KMS-11 (cell line): ENCODE data around the gene CHD6.

Experiments
- H2AFZ ChIP-seq: fragments of 200-600 bp; sonication (generic); 2 replicates; pipeline ENCODE4 v1.6.1; 2016; ENCODE audit warnings: antibody characterized with exemption, mixed run types, low read depth
- H3K27ac ChIP-seq: fragments of 200-600 bp; sonication (generic); 2 replicates; pipeline ENCODE4 v1.6.1; 2016; ENCODE audit warnings: mild to moderate bottlenecking, mixed run types
- H3K27me3 ChIP-seq: fragments of 200-600 bp; sonication (generic); 2 replicates; pipeline ENCODE4 v1.6.1; 2017; ENCODE audit warnings: mild to moderate bottlenecking, low read depth, mixed run types, moderate library complexity; ENCODE audit not compliant: insufficient read depth
- H3K36me3 ChIP-seq: fragments of 200-600 bp; sonication (generic); 2 replicates; pipeline ENCODE4 v1.6.1; 2017; ENCODE audit warnings: mild to moderate bottlenecking, mixed run types; ENCODE audit not compliant: insufficient read depth
- H3K4me1 ChIP-seq: fragments of 200-600 bp; sonication (generic); 2 replicates; pipeline ENCODE4 v1.6.1; 2016; ENCODE audit warnings: mild to moderate bottlenecking, low read depth, mixed run types; ENCODE audit not compliant: poor library complexity, severe bottlenecking
- H3K4me2 ChIP-seq: fragments of 200-600 bp; sonication (generic); 2 replicates; pipeline ENCODE4 v1.7.0; 2016; ENCODE audit warnings: mild to moderate bottlenecking, mixed run types
- H3K4me3 ChIP-seq: fragments of 200-600 bp; sonication (generic); IDR thresholded peaks from 2 replicates; pipeline ENCODE4 v1.6.1; 2017; ENCODE audit warnings: low read depth, low read length, mixed read lengths; ENCODE audit not compliant: insufficient read depth
- H3K79me2 ChIP-seq: fragments of 200-600 bp; sonication (generic); 2 replicates; pipeline ENCODE4 v1.6.1; 2016; ENCODE audit warnings: low read depth, mixed run types; ENCODE audit not compliant: insufficient read depth
- H3K9ac ChIP-seq: fragments of 200-600 bp; sonication (generic); 2 replicates; pipeline ENCODE4 v1.6.1; 2016; ENCODE audit warnings: mild to moderate bottlenecking, mixed run types
- H4K20me1 ChIP-seq: fragments of 200-600 bp; sonication (generic); 2 replicates; pipeline ENCODE4 v1.6.1; 2016; ENCODE audit warnings: mild to moderate bottlenecking, mixed run types; ENCODE audit not compliant: insufficient read depth
- TF ChIP-seq, protein P1 (sequence below): fragments of 200-600 bp; sonication (generic); conservative IDR thresholded peaks from 2 replicates; pipeline ENCODE4 v1.6.1; 2017; ENCODE audit warnings: low read depth, mild to moderate bottlenecking, antibody characterized with exemption, low read length, moderate library complexity, mixed read lengths

Gene CHD6

DNA sequence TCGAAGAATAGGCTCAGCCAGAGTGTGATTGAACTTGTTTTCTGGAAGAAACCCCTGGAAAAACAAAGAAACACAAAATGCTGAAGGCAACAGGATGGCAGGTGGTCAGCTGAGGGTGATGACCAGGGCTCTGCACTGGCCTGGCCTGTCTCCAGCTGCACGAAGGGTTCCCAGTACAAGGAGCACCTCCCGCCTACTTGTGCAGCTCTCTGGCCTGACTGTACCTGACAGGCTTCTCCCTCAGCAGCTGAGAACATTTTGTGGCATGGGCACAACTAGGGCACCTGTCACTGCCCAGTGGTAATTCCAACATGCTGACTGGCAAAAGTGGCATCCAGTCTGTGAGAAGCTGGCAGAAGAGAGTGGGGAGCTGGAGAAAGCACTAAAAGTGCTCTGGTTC lies 212.7 kb downstream of the CHD6 start:
- TF ChIP-seq, protein P1, sequence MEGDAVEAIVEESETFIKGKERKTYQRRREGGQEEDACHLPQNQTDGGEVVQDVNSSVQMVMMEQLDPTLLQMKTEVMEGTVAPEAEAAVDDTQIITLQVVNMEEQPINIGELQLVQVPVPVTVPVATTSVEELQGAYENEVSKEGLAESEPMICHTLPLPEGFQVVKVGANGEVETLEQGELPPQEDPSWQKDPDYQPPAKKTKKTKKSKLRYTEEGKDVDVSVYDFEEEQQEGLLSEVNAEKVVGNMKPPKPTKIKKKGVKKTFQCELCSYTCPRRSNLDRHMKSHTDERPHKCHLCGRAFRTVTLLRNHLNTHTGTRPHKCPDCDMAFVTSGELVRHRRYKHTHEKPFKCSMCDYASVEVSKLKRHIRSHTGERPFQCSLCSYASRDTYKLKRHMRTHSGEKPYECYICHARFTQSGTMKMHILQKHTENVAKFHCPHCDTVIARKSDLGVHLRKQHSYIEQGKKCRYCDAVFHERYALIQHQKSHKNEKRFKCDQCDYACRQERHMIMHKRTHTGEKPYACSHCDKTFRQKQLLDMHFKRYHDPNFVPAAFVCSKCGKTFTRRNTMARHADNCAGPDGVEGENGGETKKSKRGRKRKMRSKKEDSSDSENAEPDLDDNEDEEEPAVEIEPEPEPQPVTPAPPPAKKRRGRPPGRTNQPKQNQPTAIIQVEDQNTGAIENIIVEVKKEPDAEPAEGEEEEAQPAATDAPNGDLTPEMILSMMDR, result no peak
- Histone ChIP-seq H3K27me3 (no peaks in the 10 kb centered on the region), H3K4me2 (no peak overlapping the region; the same call in 1 of the 2 replicates), H3K4me3 (no peak overlapping the region), H3K79me2 (no peaks in the 10 kb centered on the region; the same call in 1 of the 2 replicates), H2AFZ (no peak overlapping the region), H4K20me1 (no peaks in the 10 kb centered on the region), H3K9ac (no peak overlapping the region), H3K27ac (peak overlapping the region; percentile 86; the same call in 1 of the 2 replicates), H3K4me1 (peaks cover 73% of the 10 kb centered on the region), H3K36me3 (no peaks in the 10 kb centered on the region; the same call in 1 of the 2 replicates)

DNA sequence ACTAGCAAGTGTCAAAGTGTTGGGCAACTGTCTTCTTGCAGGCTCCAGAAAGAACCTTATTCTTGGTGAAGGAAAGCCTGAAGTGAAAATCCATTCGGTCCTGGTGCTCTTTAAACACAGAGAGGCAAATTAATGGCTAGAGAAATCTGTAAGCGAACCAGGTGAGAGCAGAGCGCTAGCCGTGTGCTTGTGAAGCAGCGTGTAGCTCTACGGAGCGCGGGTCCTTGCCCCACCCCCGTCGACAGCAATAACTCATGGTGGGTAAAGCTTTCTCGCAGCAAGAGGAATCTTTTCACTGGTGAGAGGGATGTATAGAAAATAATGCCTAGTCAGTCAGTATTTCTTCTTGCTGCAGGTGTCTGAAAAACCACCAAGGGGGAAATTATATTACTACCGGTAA lies 214.6 kb downstream of the CHD6 start:
- Histone ChIP-seq H3K4me3 (no peak overlapping the region), H3K27ac (no peak overlapping the region), H2AFZ (no peak overlapping the region), H3K36me3 (no peaks in the 10 kb centered on the region; the same call in 1 of the 2 replicates), H3K27me3 (no peaks in the 10 kb centered on the region), H3K4me2 (0 out of 2 replicates have a peak overlapping the region, but pooled peaks have one; percentile 19), H4K20me1 (no peaks in the 10 kb centered on the region), H3K4me1 (peaks cover 55% of the 10 kb centered on the region), H3K9ac (no peak overlapping the region), H3K79me2 (no peaks in the 10 kb centered on the region; the same call in 1 of the 2 replicates)
- TF ChIP-seq, protein P1, result no peak

DNA sequence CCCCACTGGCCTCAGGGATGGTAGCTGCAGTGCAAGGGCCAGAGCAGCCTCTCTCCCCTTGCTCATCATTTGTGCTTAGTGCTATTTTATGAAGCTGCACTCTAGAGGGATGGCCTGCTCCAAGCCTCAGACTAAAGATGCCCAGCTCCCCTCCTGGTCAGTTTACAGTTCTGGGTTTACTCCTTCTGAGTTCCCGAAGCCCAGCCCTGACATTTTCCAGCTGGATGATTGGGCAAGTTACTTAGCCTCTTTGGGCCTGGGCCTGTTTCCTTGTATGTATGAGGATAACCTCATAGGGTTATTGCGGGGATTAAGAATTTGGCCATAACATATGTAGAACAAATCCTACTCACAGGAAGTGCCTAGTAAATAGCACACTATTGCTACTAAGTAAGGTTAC lies 219.8 kb downstream of the CHD6 start:
- no peak overlapping the region for H3K27ac ChIP-seq
- TF ChIP-seq, protein P1, result no peak
- H3K36me3 ChIP-seq, result no peaks in the 10 kb centered on the region
- no peaks in the 10 kb centered on the region for H4K20me1 ChIP-seq
- H3K79me2 ChIP-seq, result no peaks in the 10 kb centered on the region
- no peak overlapping the region for H3K9ac ChIP-seq
- no peak overlapping the region for H3K4me2 ChIP-seq
- no peak overlapping the region for H3K4me3 ChIP-seq
- peaks cover 11% of the 10 kb centered on the region for H3K4me1 ChIP-seq
- no peaks in the 10 kb centered on the region for H3K27me3 ChIP-seq
- H2AFZ ChIP-seq, result no peak overlapping the region

DNA sequence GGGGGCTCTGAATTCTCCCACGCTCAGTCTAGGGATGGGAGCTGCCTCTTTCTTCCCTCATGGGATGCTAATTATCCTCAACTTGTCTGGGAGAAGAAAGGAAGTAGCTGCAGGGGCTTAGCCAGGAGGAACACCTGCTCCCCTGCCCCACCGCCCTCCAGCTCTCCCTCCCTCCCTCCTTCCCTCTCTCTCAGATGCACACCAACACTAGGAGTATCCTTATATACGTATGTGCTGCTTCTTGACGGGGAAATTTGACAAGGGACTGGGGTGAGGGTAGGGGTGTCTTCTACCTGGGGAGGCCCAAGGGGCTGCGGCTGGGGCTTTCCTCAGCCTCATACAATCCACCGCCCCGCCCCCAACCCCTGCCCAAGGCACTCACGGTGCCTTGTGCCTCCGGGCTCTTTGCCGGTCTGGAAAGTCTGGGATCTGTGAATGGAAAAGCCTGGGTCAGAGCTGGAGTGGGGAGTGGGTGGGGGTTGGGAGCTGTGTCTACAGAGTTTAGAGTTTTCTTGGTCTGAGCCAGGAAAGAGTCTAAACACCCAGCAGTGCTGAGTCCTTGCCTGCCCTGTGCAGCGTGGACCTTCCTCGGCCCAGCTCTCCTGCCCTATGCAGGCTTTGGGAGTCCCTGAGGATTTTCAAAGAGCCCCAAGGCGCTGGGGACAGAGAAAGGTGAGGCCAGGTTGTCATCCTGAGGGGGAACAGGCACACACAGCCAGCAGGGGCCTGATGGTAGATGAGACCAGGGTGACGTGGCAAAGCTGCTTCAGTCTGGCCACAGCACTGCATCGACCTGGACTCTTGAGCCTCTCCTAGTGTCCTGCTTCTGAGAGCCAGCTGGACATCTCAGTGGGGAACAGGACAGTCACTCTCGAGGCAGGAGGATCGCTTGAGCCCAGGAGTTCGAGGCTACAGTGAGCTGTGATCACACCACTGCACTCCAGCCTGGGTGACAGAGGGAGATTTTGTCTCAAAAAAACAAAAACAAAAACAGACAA lies 222.2 kb downstream of the CHD6 start:
- Histone ChIP-seq H3K79me2 (no peaks in the 10 kb centered on the region), H3K4me3 (no peak overlapping the region), H3K27me3 (no peaks in the 10 kb centered on the region), H3K36me3 (no peaks in the 10 kb centered on the region), H4K20me1 (no peaks in the 10 kb centered on the region), H3K27ac (no peak overlapping the region), H2AFZ (no peak overlapping the region), H3K4me1 (no peaks in the 10 kb centered on the region), H3K4me2 (no peak overlapping the region), H3K9ac (no peak overlapping the region)
- TF ChIP-seq, protein P1, result no peak
